Activated CD8-positive, alpha-beta T cell treated with anti-CD3 and anti-CD28 coated beads, Interleukin-2, amount 10 ng/mL, durations not matched to agents 7 days and 5 days (primary cell): ENCODE measurements around the gene ATP10B. TPM values are rescaled to one million over a fixed set of nuclear protein-coding genes. Genes with fewer than 3 reads are reported as not detected.

Experiments
- ATAC-seq: fragments of 150-1000 bp; cut with Tn5 transposase; one replicate; pipeline ENCODE4 v1.10.0; 2021; ENCODE audit warnings: moderate library complexity
- CTCF ChIA-PET: fragments of 350-600 bp; sonication (Branson Sonifier 250); formaldehyde crosslinking; loops from one replicate; lab custom pipeline; 2021; ENCODE audit warnings: antibody characterized with exemption; lab: Charles Lee
- POLR2A ChIA-PET: fragments of 350-600 bp; sonication (Branson Sonifier 250); formaldehyde crosslinking; loops from one replicate; lab custom pipeline; 2021; ENCODE audit warnings: antibody characterized with exemption; lab: Charles Lee
- DNase-seq: peaks from one replicate; pipeline ENCODE4 v3.0.0-alpha.2; 2020
- H3K27ac Mint-ChIP-seq: one replicate; pipeline ENCODE4 v1.8.0; 2021; ENCODE audit warnings: mild to moderate bottlenecking, mixed read lengths
- H3K27me3 Mint-ChIP-seq: one replicate; pipeline ENCODE4 v1.8.0; 2021; ENCODE audit warnings: low read depth, mixed read lengths
- H3K36me3 Mint-ChIP-seq: one replicate; pipeline ENCODE4 v1.8.0; 2021; ENCODE audit warnings: low read depth, mixed read lengths
- H3K4me1 Mint-ChIP-seq: one replicate; pipeline ENCODE4 v1.8.0; 2021; ENCODE audit warnings: low read depth, mixed read lengths
- H3K4me3 Mint-ChIP-seq: one replicate; pipeline ENCODE4 v1.8.0; 2021; ENCODE audit warnings: mild to moderate bottlenecking, mixed read lengths
- H3K9me3 Mint-ChIP-seq: one replicate; pipeline ENCODE4 v1.8.0; 2022; ENCODE audit warnings: mixed read lengths; ENCODE audit not compliant: insufficient read depth
- total RNA-seq, 2 experiments: library from RNA; stranded (reverse); gene quantifications; one replicate each; pipeline ENCODE4 v1.2.3, GENCODE V29; 2021

ATP10B gene
- total RNA-seq, 2 experiments from 2014 or later: not detected

GRCh38 chr5:160616712-160617497 lies 235.1 kb downstream of the ATP10B start:
- Mint-ChIP-seq H3K27me3 (peaks cover 1% of the 10 kb centered on the region), H3K9me3 (no peaks in the 10 kb centered on the region), H3K27ac (no peak overlapping the region), H3K36me3 (no peaks in the 10 kb centered on the region), H3K4me3 (no peak overlapping the region), H3K4me1 (no peaks in the 10 kb centered on the region)
- ChIA-PET POLR2A (interaction anchor here (0.6 kb wide), 1 partner anchor 1330 kb away, joined by 3 read pairs; no protein-coding TSS in a partner anchor), CTCF (interaction anchor here (1.5 kb wide), 1 partner anchor 10 kb away, joined by 4 read pairs; no protein-coding TSS in a partner anchor)
- ATAC-seq: no peak
- no peak for DNase-seq

- CTCF ChIA-PET: no interaction called here
- H3K9me3 Mint-ChIP-seq: no peaks in the 10 kb centered on the region
Observed at GRCh38 chr5:160614136-160614535, 237.9 kb downstream of the ATP10B start.

GRCh38 chr5:160605266-160605665 lies 246.7 kb downstream of the ATP10B start:
- CTCF ChIA-PET: no interaction called here
- no peaks in the 10 kb centered on the region for H3K36me3 Mint-ChIP-seq

More at GRCh38 chr5:160614136-160614535, 237.9 kb downstream of the ATP10B start:
- H3K36me3 Mint-ChIP-seq: no peaks in the 10 kb centered on the region
- POLR2A ChIA-PET: no interaction called here
- H3K4me1 Mint-ChIP-seq: no peaks in the 10 kb centered on the region
- H3K4me3 Mint-ChIP-seq: no peak overlapping the region
- H3K27me3 Mint-ChIP-seq: no peaks in the 10 kb centered on the region
- DNase-seq (no peak), ATAC-seq (no peak)
- H3K27ac Mint-ChIP-seq: no peak overlapping the region

GRCh38 chr5:160604484-160604883 lies 247.5 kb downstream of the ATP10B start:
- POLR2A ChIA-PET: no interaction called here
- DNase-seq (no peak), ATAC-seq (no peak)
- Mint-ChIP-seq H3K27me3 (no peaks in the 10 kb centered on the region), H3K9me3 (no peaks in the 10 kb centered on the region), H3K27ac (no peak overlapping the region), H3K4me3 (no peak overlapping the region), H3K36me3 (no peaks in the 10 kb centered on the region), H3K4me1 (no peaks in the 10 kb centered on the region)
- CTCF ChIA-PET: interaction anchor here (1.3 kb wide), 1 partner anchor 166 kb away, joined by 3 read pairs; no protein-coding TSS in a partner anchor

More at GRCh38 chr5:160605266-160605665, 246.7 kb downstream of the ATP10B start:
- H3K27ac Mint-ChIP-seq: no peak overlapping the region
- no peaks in the 10 kb centered on the region for H3K27me3 Mint-ChIP-seq
- no peak overlapping the region for H3K4me3 Mint-ChIP-seq
- POLR2A ChIA-PET: no interaction called here
- no peaks in the 10 kb centered on the region for H3K9me3 Mint-ChIP-seq
- no peaks in the 10 kb centered on the region for H3K4me1 Mint-ChIP-seq
- no peak for ATAC-seq
- no peak for DNase-seq

- CTCF ChIA-PET: no interaction called here
- no peaks in the 10 kb centered on the region for H3K36me3 Mint-ChIP-seq
Observed at GRCh38 chr5:160602744-160603143, 249.3 kb downstream of the ATP10B start.

GRCh38 chr5:160601046-160601445 lies 251.0 kb downstream of the ATP10B start:
- ChIA-PET CTCF (no interaction called here), POLR2A (no interaction called here)
- Mint-ChIP-seq H3K27me3 (no peaks in the 10 kb centered on the region), H3K4me3 (no peak overlapping the region), H3K4me1 (no peaks in the 10 kb centered on the region), H3K36me3 (no peaks in the 10 kb centered on the region), H3K9me3 (no peaks in the 10 kb centered on the region), H3K27ac (no peak overlapping the region)
- DNase-seq (no peak), ATAC-seq (no peak)

More at GRCh38 chr5:160602744-160603143, 249.3 kb downstream of the ATP10B start:
- Mint-ChIP-seq H3K27me3 (no peaks in the 10 kb centered on the region), H3K4me3 (no peak overlapping the region), H3K27ac (no peak overlapping the region), H3K9me3 (no peaks in the 10 kb centered on the region), H3K4me1 (no peaks in the 10 kb centered on the region)
- ATAC-seq: no peak
- DNase-seq: no peak
- POLR2A ChIA-PET: no interaction called here

- Mint-ChIP-seq H3K4me3 (no peak overlapping the region), H3K27me3 (peaks cover 29% of the 10 kb centered on the region), H3K9me3 (no peaks in the 10 kb centered on the region), H3K4me1 (no peaks in the 10 kb centered on the region), H3K36me3 (no peaks in the 10 kb centered on the region), H3K27ac (no peak overlapping the region)
- no peak for DNase-seq
- ChIA-PET POLR2A (no interaction called here), CTCF (no interaction called here)
- ATAC-seq: no peak
Observed at GRCh38 chr5:160573318-160573717, 278.7 kb downstream of the ATP10B start.

GRCh38 chr5:160567031-160567705 lies 284.8 kb downstream of the ATP10B start:
- no peaks in the 10 kb centered on the region for H3K9me3 Mint-ChIP-seq
- CTCF ChIA-PET: no interaction called here
- H3K27me3 Mint-ChIP-seq: peaks cover 26% of the 10 kb centered on the region
- ATAC-seq (no peak), DNase-seq (no peak)
- H3K4me3 Mint-ChIP-seq: no peak overlapping the region
- H3K4me1 Mint-ChIP-seq: no peaks in the 10 kb centered on the region
- POLR2A ChIA-PET: no interaction called here
- H3K27ac Mint-ChIP-seq: no peak overlapping the region
- H3K36me3 Mint-ChIP-seq: no peaks in the 10 kb centered on the region

- H3K27ac Mint-ChIP-seq: no peak overlapping the region
- ChIA-PET CTCF (no interaction called here), POLR2A (no interaction called here)
Observed at GRCh38 chr5:160565376-160565775, 286.6 kb downstream of the ATP10B start.

GRCh38 chr5:160556846-160557245 lies 295.2 kb downstream of the ATP10B start:
- H3K36me3 Mint-ChIP-seq: no peaks in the 10 kb centered on the region
- peaks cover 5% of the 10 kb centered on the region for H3K27me3 Mint-ChIP-seq
- ChIA-PET CTCF (no interaction called here), POLR2A (no interaction called here)
- no peak overlapping the region for H3K4me3 Mint-ChIP-seq
- no peaks in the 10 kb centered on the region for H3K4me1 Mint-ChIP-seq
- no peaks in the 10 kb centered on the region for H3K9me3 Mint-ChIP-seq
- H3K27ac Mint-ChIP-seq: no peak overlapping the region
- ATAC-seq (no peak), DNase-seq (no peak)

More at GRCh38 chr5:160565376-160565775, 286.6 kb downstream of the ATP10B start:
- H3K36me3 Mint-ChIP-seq: no peaks in the 10 kb centered on the region
- peaks cover 19% of the 10 kb centered on the region for H3K27me3 Mint-ChIP-seq
- no peak overlapping the region for H3K4me3 Mint-ChIP-seq
- DNase-seq: no peak
- no peaks in the 10 kb centered on the region for H3K4me1 Mint-ChIP-seq
- no peaks in the 10 kb centered on the region for H3K9me3 Mint-ChIP-seq
- no peak for ATAC-seq

- ATAC-seq (no peak), DNase-seq (no peak)
- H3K4me1 Mint-ChIP-seq: no peaks in the 10 kb centered on the region
- H3K9me3 Mint-ChIP-seq: no peaks in the 10 kb centered on the region
- POLR2A ChIA-PET: no interaction called here
- CTCF ChIA-PET: no interaction called here
- no peak overlapping the region for H3K4me3 Mint-ChIP-seq
- no peak overlapping the region for H3K27ac Mint-ChIP-seq
- no peaks in the 10 kb centered on the region for H3K36me3 Mint-ChIP-seq
- H3K27me3 Mint-ChIP-seq: peaks cover 7% of the 10 kb centered on the region
Observed at GRCh38 chr5:160555971-160556631, 295.9 kb downstream of the ATP10B start.

- ChIA-PET POLR2A (no interaction called here), CTCF (no interaction called here)
- no peaks in the 10 kb centered on the region for H3K4me1 Mint-ChIP-seq
- H3K4me3 Mint-ChIP-seq: no peak overlapping the region
- no peaks in the 10 kb centered on the region for H3K9me3 Mint-ChIP-seq
- no peak for DNase-seq
- ATAC-seq: no peak
- no peak overlapping the region for H3K27ac Mint-ChIP-seq
- H3K36me3 Mint-ChIP-seq: no peaks in the 10 kb centered on the region
- peaks cover 7% of the 10 kb centered on the region for H3K27me3 Mint-ChIP-seq
Observed at GRCh38 chr5:160555581-160555970, 296.4 kb downstream of the ATP10B start.
